IMR-90 (cell line): Measurements from ENCODE around the gene DCAF10.

ENCODE experiments used
- BHLHE40 ChIP-seq: fragments of 150-350 bp; IDR thresholded peaks from 2 replicates; pipeline ENCODE4 v1.6.1; 2016; ENCODE audit warnings: mild to moderate bottlenecking, low read depth, low read length
- CEBPB ChIP-seq: IDR thresholded peaks from 2 replicates; pipeline ENCODE4 v1.6.1; 2012; ENCODE audit warnings: low read depth, low read length, improper control_type of control experiment
- MAZ ChIP-seq: IDR thresholded peaks from 2 replicates; pipeline ENCODE4 v1.6.1; 2012; ENCODE audit warnings: low read depth, mild to moderate bottlenecking, low read length, improper control_type of control experiment, moderate library complexity, borderline replicate concordance
- POLR2A ChIP-seq: IDR thresholded peaks from 2 replicates; pipeline ENCODE4 v1.6.1; 2012; ENCODE audit warnings: mild to moderate bottlenecking, low read depth, low read length
- RAD21 ChIP-seq: IDR thresholded peaks from 2 replicates; pipeline ENCODE4 v1.6.1; 2012; ENCODE audit warnings: low read length, improper control_type of control experiment
- TF ChIP-seq, protein P1 (sequence below): conservative IDR thresholded peaks from 2 replicates; pipeline ENCODE4 v1.5.1; 2012; ENCODE audit warnings: mild to moderate bottlenecking, low read depth, low read length, improper control_type of control experiment
- TF ChIP-seq, protein P2 (sequence below): fragments of 150-350 bp; IDR thresholded peaks from 2 replicates; pipeline ENCODE4 v1.6.1; 2016; ENCODE audit warnings: low read depth, mild to moderate bottlenecking, low read length, moderate library complexity, borderline replicate concordance

DNA sequence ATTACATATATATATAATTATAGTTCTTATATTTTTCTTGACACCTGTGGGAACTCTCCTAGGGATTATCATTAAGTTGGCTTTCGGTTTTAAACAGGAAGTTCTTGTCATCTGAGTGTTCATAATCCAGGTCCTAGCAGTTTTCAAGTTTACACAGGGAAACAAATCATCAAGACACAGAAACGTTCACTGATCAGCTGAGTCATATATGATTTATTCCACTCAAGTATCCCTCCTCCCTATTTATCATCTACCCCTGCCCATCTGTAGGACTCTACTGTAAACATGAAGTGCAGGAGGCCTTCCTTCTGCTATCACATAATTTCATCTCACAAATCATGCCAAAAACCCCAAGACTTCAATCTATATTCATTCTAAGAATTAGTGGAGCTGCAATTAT is 97.1 kb downstream of the DCAF10 start:
- TF ChIP-seq MAZ: no peak
- TF ChIP-seq, protein P1, sequence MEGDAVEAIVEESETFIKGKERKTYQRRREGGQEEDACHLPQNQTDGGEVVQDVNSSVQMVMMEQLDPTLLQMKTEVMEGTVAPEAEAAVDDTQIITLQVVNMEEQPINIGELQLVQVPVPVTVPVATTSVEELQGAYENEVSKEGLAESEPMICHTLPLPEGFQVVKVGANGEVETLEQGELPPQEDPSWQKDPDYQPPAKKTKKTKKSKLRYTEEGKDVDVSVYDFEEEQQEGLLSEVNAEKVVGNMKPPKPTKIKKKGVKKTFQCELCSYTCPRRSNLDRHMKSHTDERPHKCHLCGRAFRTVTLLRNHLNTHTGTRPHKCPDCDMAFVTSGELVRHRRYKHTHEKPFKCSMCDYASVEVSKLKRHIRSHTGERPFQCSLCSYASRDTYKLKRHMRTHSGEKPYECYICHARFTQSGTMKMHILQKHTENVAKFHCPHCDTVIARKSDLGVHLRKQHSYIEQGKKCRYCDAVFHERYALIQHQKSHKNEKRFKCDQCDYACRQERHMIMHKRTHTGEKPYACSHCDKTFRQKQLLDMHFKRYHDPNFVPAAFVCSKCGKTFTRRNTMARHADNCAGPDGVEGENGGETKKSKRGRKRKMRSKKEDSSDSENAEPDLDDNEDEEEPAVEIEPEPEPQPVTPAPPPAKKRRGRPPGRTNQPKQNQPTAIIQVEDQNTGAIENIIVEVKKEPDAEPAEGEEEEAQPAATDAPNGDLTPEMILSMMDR: no peak
- no peak for TF ChIP-seq POLR2A
- TF ChIP-seq CEBPB: no peak
- TF ChIP-seq, protein P2, sequence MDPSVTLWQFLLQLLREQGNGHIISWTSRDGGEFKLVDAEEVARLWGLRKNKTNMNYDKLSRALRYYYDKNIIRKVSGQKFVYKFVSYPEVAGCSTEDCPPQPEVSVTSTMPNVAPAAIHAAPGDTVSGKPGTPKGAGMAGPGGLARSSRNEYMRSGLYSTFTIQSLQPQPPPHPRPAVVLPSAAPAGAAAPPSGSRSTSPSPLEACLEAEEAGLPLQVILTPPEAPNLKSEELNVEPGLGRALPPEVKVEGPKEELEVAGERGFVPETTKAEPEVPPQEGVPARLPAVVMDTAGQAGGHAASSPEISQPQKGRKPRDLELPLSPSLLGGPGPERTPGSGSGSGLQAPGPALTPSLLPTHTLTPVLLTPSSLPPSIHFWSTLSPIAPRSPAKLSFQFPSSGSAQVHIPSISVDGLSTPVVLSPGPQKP: no peak
- no peak for TF ChIP-seq BHLHE40
- no peak for TF ChIP-seq RAD21
